MG63 (cell line): ENCODE results near the gene C1QC. TPM values are rescaled to one million over a fixed set of nuclear protein-coding genes. Genes with fewer than 3 reads are reported as not detected.
A peak's percentile ranks its signal among the peaks of the same experiment; 100 is the strongest.

Source experiments
- DNase-seq: peaks from one replicate; pipeline ENCODE4 v3.0.0-alpha.2; 2020
- H3K27me3 ChIP-seq: fragments of 250-450 bp; sonication (Bioruptor Pico); 2 replicates; pipeline ENCODE4 v1.5.1; 2020; ENCODE audit warnings: mild to moderate bottlenecking, moderate library complexity
- H3K36me3 ChIP-seq: fragments of 250-450 bp; sonication (Bioruptor Pico); 2 replicates; pipeline ENCODE4 v1.5.1; 2020; ENCODE audit warnings: mild to moderate bottlenecking, moderate library complexity
- H3K4me3 ChIP-seq: fragments of 250-450 bp; sonication (Bioruptor Pico); 2 replicates; pipeline ENCODE4 v1.5.1; 2020; ENCODE audit warnings: mild to moderate bottlenecking, moderate library complexity
- H3K9me3 ChIP-seq: fragments of 250-450 bp; sonication (Bioruptor Pico); 2 replicates; pipeline ENCODE4 v1.5.1; 2020; ENCODE audit warnings: mild to moderate bottlenecking, moderate library complexity
- total RNA-seq: library from RNA; depleted of rRNA; stranded (reverse); fragments of >200 nt; shearing (Covaris generic); gene quantifications from 2 replicates; pipeline ENCODE4 v1.2.3, GENCODE V29; 2014; ENCODE audit warnings: low replicate concordance; rRNA removed

Gene C1QC
- total RNA-seq, result not detected in 2 replicates

- H3K27me3 ChIP-seq, result no peaks in the 10 kb centered on the region
- H3K9me3 ChIP-seq, result no peaks in the 10 kb centered on the region
- H3K4me3 ChIP-seq, result no peak within 1 kb of the TSS
- DNase-seq, result no peak
- no peaks in the 10 kb centered on the region for H3K36me3 ChIP-seq
Observed at GRCh38 chr1:22643381-22643780, at the start of gene C1QC. Gene C1QC (plus strand): TSS chr1:22643633. CDS start chr1:22644024, 391 bp downstream.

- Histone ChIP-seq H3K27me3 (peaks cover 2% of the 10 kb centered on the region; the same call in 1 of the 2 replicates), H3K4me3 (no peak overlapping the region), H3K9me3 (no peaks in the 10 kb centered on the region), H3K36me3 (no peaks in the 10 kb centered on the region)
- DNase-seq, result no peak
Observed at GRCh38 chr1:22594396-22594795, 49.0 kb upstream of the C1QC start.

GRCh38 chr1:22595108-22595507, 48.3 kb upstream of the C1QC start:
- Histone ChIP-seq H3K36me3 (no peaks in the 10 kb centered on the region), H3K9me3 (no peaks in the 10 kb centered on the region), H3K27me3 (peaks cover 1% of the 10 kb centered on the region; the same call in 1 of the 2 replicates), H3K4me3 (no peak overlapping the region)
- no peak for DNase-seq

DNA sequence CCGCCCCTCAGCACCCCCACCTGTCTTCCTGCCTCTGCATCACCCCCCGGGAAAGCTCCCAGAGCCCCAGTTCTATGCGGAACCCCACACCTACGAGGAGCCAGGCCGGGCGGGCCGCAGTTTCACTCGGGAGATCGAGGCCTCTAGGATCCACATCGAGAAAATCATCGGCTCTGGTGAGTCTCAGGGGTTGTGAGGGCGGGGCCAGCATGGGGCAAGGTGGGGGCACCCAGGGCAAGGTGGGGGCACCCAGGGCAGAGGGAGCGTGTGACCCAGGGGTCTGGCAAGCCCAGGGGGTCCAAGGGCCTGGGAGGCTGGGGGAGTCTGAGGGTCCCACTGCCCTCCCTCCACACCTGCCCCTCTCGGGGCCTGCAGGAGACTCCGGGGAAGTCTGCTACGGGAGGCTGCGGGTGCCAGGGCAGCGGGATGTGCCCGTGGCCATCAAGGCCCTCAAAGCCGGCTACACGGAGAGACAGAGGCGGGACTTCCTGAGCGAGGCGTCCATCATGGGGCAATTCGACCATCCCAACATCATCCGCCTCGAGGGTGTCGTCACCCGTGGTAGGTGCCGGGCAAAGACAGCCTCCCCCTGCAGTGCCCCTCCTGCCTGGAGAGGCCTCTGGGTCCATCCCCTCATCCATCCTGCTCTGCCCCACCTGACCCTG, 46.0 kb upstream of the C1QC start:
- H3K9me3 ChIP-seq, result no peaks in the 10 kb centered on the region
- no peaks in the 10 kb centered on the region for H3K36me3 ChIP-seq
- peaks cover 5% of the 10 kb centered on the region for H3K27me3 ChIP-seq
- H3K4me3 ChIP-seq, result no peak overlapping the region
- DNase-seq, result no peak

- Histone ChIP-seq H3K4me3 (no peak overlapping the region), H3K9me3 (no peaks in the 10 kb centered on the region), H3K27me3 (peaks cover 5% of the 10 kb centered on the region), H3K36me3 (no peaks in the 10 kb centered on the region)
- DNase-seq, result no peak
Observed at GRCh38 chr1:22597996-22598395, 45.4 kb upstream of the C1QC start.

- Histone ChIP-seq H3K27me3 (peaks cover 8% of the 10 kb centered on the region), H3K9me3 (no peaks in the 10 kb centered on the region), H3K36me3 (no peaks in the 10 kb centered on the region), H3K4me3 (no peak overlapping the region)
- no peak for DNase-seq
Observed at GRCh38 chr1:22598736-22599135, 44.7 kb upstream of the C1QC start.

GRCh38 chr1:22600071-22600816, 43.2 kb upstream of the C1QC start:
- DNase-seq, result peak; percentile 50
- Histone ChIP-seq H3K36me3 (no peaks in the 10 kb centered on the region), H3K27me3 (peaks cover 17% of the 10 kb centered on the region), H3K9me3 (no peaks in the 10 kb centered on the region), H3K4me3 (no peak overlapping the region)

GRCh38 chr1:22600817-22601605, 42.4 kb upstream of the C1QC start:
- Histone ChIP-seq H3K36me3 (no peaks in the 10 kb centered on the region), H3K4me3 (no peak overlapping the region), H3K9me3 (no peaks in the 10 kb centered on the region), H3K27me3 (peaks cover 24% of the 10 kb centered on the region)
- DNase-seq, result no peak

GRCh38 chr1:22601610-22602009, 41.8 kb upstream of the C1QC start:
- no peak for DNase-seq
- Histone ChIP-seq H3K9me3 (no peaks in the 10 kb centered on the region), H3K27me3 (peaks cover 30% of the 10 kb centered on the region)

GRCh38 chr1:22602060-22602740, 41.2 kb upstream of the C1QC start:
- H3K27me3 ChIP-seq, result peaks cover 34% of the 10 kb centered on the region
- H3K9me3 ChIP-seq, result no peaks in the 10 kb centered on the region
- DNase-seq, result no peak
- H3K36me3 ChIP-seq, result no peaks in the 10 kb centered on the region
- no peak overlapping the region for H3K4me3 ChIP-seq

More at GRCh38 chr1:22601610-22602009, 41.8 kb upstream of the C1QC start:
- no peaks in the 10 kb centered on the region for H3K36me3 ChIP-seq
- H3K4me3 ChIP-seq, result no peak overlapping the region

GRCh38 chr1:22606161-22606560, 37.3 kb upstream of the C1QC start:
- H3K27me3 ChIP-seq, result peaks cover 33% of the 10 kb centered on the region
- DNase-seq, result no peak
- no peaks in the 10 kb centered on the region for H3K9me3 ChIP-seq
- H3K4me3 ChIP-seq, result no peak overlapping the region
- H3K36me3 ChIP-seq, result no peaks in the 10 kb centered on the region

GRCh38 chr1:22607154-22607553, 36.3 kb upstream of the C1QC start:
- no peak for DNase-seq
- no peaks in the 10 kb centered on the region for H3K36me3 ChIP-seq
- H3K4me3 ChIP-seq, result no peak overlapping the region
- no peaks in the 10 kb centered on the region for H3K9me3 ChIP-seq
- peaks cover 38% of the 10 kb centered on the region for H3K27me3 ChIP-seq

DNA sequence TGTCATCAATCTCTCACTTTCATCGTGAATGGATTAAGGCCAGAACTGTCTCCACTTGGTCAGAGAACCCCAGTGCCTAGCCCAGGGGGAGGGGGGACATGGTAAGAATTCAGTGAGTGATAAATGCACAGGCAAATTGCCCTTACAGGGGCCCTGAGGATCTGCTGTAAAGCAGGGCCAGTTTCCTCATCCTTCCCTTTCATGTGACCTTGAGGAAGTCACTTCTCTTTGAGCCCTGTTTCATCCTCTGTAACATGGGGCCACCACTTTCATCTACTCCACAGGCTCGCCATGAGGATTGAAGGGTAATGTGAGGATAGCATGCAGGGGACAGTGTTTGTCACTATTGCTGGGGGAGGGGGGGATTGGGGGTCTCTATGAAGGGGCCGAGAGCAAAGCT, 35.1 kb upstream of the C1QC start:
- Histone ChIP-seq H3K36me3 (no peaks in the 10 kb centered on the region), H3K9me3 (no peaks in the 10 kb centered on the region), H3K27me3 (peaks cover 44% of the 10 kb centered on the region), H3K4me3 (no peak overlapping the region)
- DNase-seq, result no peak

GRCh38 chr1:22609291-22609690, 34.1 kb upstream of the C1QC start:
- Histone ChIP-seq H3K4me3 (no peak overlapping the region), H3K36me3 (no peaks in the 10 kb centered on the region), H3K9me3 (no peaks in the 10 kb centered on the region), H3K27me3 (peaks cover 43% of the 10 kb centered on the region)
- no peak for DNase-seq

DNA sequence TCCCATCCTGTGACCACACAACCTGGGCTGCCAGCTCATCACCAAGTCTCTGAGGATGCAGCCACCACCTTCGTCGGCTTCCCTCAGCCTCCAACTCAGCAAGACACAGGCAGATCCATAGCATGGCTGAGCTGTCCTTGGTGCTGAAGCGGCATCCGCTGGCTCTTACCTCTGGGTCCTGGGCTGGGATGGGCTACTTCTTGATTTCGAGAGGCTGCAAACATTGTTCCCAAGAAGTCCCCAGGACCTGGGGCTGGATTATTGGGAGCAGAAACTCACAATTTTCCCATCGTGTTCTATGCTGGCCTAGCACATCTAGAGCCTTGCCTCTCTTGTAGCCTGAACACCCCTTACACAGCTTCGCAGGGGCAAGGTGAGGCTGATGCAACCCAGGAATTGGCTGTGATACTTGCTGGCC, 31.9 kb upstream of the C1QC start:
- no peaks in the 10 kb centered on the region for H3K9me3 ChIP-seq
- H3K36me3 ChIP-seq, result no peaks in the 10 kb centered on the region
- peaks cover 40% of the 10 kb centered on the region for H3K27me3 ChIP-seq
- H3K4me3 ChIP-seq, result no peak overlapping the region
- DNase-seq, result peak; percentile 42

DNA sequence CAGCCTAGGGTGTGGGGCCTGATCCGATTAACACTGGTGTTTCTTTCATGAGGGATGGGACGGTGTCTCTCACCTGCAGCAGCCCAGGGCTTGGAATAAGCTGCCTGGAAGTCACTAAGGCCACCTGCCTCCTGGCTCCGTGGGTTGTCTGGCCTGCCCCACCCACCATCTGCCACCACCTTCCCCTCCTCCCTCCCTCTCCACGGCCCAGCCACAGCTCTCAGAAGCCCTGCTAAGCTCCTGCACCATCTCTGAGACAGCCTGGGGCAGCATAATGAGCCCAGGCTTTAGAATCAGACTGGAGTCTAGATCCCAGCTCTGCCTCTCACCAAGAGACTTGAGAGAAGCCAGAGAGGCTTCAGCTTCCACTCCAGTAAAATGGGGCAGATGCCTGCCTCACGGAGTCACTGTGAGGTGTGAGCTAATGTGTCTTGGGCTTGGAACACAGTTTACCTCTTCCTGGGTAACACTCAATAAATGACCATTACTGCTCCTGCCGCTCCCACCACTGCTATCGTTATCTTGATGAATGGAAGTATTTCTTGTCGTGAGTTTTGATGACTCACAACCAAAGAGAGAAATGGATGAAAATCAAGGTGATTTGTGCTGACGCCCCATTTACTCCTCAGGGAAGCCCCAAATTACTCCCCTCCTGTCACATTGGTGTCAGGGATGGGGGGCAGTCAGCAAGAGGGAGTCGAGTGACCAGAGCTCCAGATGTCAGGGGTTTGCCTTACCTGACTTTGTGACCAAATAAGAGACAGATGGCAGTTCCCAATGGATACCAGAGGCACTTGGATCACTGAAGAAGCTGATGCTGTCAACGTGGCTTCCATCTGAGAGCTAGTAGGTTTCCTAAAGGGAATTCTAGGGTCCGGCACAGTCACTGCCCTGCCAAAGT, 30.5 kb upstream of the C1QC start:
- Histone ChIP-seq H3K27me3 (peaks cover 41% of the 10 kb centered on the region), H3K36me3 (no peaks in the 10 kb centered on the region), H3K4me3 (no peak overlapping the region), H3K9me3 (no peaks in the 10 kb centered on the region)
- DNase-seq, result no peak
